Neural progenitor cell (in vitro differentiated cells): Measurements from ENCODE around the gene KRTAP10-2. TPM values are rescaled to one million over a fixed set of nuclear protein-coding genes. Genes with fewer than 3 reads are reported as not detected.

Source experiments
- DNase-seq: peaks from one replicate; pipeline ENCODE4 v3.0.0-alpha.2; 2016; ENCODE audit warnings: low spot score
- H2AFZ ChIP-seq: fragments of 200-600 bp; sonication (generic); replicated peaks from 2 replicates; pipeline ENCODE4 v1.6.1; 2016; ENCODE audit warnings: antibody characterized with exemption
- H3F3A ChIP-seq: fragments of 200-600 bp; sonication (generic); 2 replicates; pipeline ENCODE4 v1.6.1; 2016; ENCODE audit warnings: antibody characterized with exemption, low read depth
- H3K27ac ChIP-seq: fragments of 200-600 bp; sonication (generic); 2 replicates; pipeline ENCODE4 v1.5.1; 2016; ENCODE audit warnings: mild to moderate bottlenecking
- H3K27me3 ChIP-seq: fragments of 200-600 bp; sonication (generic); 2 replicates; pipeline ENCODE4 v1.6.1; 2016; ENCODE audit warnings: mild to moderate bottlenecking, moderate library complexity
- H3K36me3 ChIP-seq: fragments of 200-600 bp; sonication (generic); 2 replicates; pipeline ENCODE4 v1.5.1; 2016
- H3K4me1 ChIP-seq: fragments of 200-600 bp; sonication (generic); 2 replicates; pipeline ENCODE4 v1.6.1; 2016; ENCODE audit warnings: mixed run types
- H3K4me2 ChIP-seq: fragments of 200-600 bp; sonication (generic); 2 replicates; pipeline ENCODE4 v1.6.1; 2016
- H3K4me3 ChIP-seq: fragments of 200-600 bp; sonication (generic); 2 replicates; pipeline ENCODE4 v1.5.1; 2016
- H3K79me2 ChIP-seq: fragments of 200-600 bp; sonication (generic); 2 replicates; pipeline ENCODE4 v1.6.1; 2016; ENCODE audit warnings: low read depth
- H3K9ac ChIP-seq: fragments of 200-600 bp; sonication (generic); 2 replicates; pipeline ENCODE4 v1.6.1; 2016
- H3K9me3 ChIP-seq: fragments of 200-600 bp; sonication (generic); 2 replicates; pipeline ENCODE4 v1.5.1; 2016; ENCODE audit warnings: low read depth
- H4K20me1 ChIP-seq: fragments of 200-600 bp; sonication (generic); 2 replicates; pipeline ENCODE4 v1.6.1; 2016; ENCODE audit warnings: low read depth
- H3K27ac Mint-ChIP-seq: 3 replicates; pipeline ENCODE4 v1.8.0; 2021; ENCODE audit warnings: mixed read lengths
- H3K27me3 Mint-ChIP-seq: 2 replicates; pipeline ENCODE4 v1.8.0; 2022; ENCODE audit warnings: low read depth, mild to moderate bottlenecking, inconsistent platforms, moderate library complexity, mixed read lengths; ENCODE audit not compliant: insufficient read depth
- H3K36me3 Mint-ChIP-seq: 3 replicates; pipeline ENCODE4 v1.8.0; 2021; ENCODE audit warnings: mixed read lengths
- H3K4me1 Mint-ChIP-seq: 3 replicates; pipeline ENCODE4 v1.8.0; 2021; ENCODE audit warnings: mixed read lengths
- H3K4me3 Mint-ChIP-seq: 3 replicates; pipeline ENCODE4 v1.8.0; 2021; ENCODE audit warnings: mild to moderate bottlenecking, moderate library complexity, mixed read lengths
- H3K9me3 Mint-ChIP-seq: 3 replicates; pipeline ENCODE4 v1.8.0; 2020; ENCODE audit warnings: mixed read lengths
- EZH2 ChIP-seq: fragments of 200-600 bp; sonication (generic); IDR thresholded peaks from 2 replicates; pipeline ENCODE4 v1.6.1; 2017; ENCODE audit warnings: antibody characterized with exemption, mild to moderate bottlenecking, moderate library complexity
- EZH2phosphoT487 ChIP-seq: fragments of 200-600 bp; sonication (generic); IDR thresholded peaks from 2 replicates; pipeline ENCODE4 v1.6.1; 2017; ENCODE audit warnings: antibody characterized with exemption
- total RNA-seq: library from RNA; depleted of rRNA; stranded (reverse); fragments of >200 nt; gene quantifications from 2 replicates; pipeline ENCODE4 v1.2.3, GENCODE V29; 2015; ENCODE audit warnings: low replicate concordance
- TF ChIP-seq, protein P1 (sequence below): fragments of 200-600 bp; sonication (generic); IDR thresholded peaks from 2 replicates; pipeline ENCODE4 v1.5.1; 2017; ENCODE audit warnings: antibody characterized with exemption, mild to moderate bottlenecking

Gene KRTAP10-2
- total RNA-seq, 1 donor from 2014 or later: not detected

DNA sequence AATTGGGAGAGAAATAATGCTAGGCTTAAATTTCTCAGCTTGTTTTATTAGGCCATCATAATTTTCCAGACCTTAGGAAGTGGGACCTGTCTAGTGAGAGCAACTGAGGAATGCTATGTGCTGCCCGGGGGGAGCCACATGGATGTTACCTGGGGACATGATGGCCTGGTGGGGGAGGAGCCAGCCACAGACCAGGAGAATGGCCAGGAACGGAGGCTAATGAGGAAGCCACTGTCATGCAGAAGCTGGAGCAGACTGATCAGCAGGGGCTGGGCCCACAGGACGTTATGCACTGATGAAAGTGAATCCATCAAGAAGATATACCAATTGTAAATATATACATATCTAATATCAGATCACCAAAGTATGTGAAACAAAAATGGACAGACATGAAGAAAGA, 6.7 kb downstream of the KRTAP10-2 start:
- H3K27me3 Mint-ChIP-seq: no peaks in the 10 kb centered on the region

DNA sequence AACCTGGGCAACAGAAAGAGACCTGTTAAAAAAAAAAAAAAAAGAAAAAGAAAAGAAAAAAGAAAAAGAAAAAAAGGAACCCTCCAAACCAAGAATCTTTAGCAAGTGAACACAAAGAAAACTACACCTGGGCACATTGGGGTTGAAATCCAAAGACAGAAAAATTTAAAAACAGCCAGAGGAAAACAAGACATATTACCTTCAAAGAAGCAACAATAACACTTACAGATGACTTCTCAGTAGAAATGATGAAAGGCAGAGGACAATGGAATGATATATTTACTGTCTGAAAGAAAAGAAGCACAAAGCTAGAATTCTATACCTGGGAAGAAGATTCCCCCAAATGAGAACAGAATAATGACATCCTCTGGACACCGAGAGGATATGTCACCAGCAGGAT, 8.6 kb downstream of the KRTAP10-2 start:
- DNase-seq: no peak
- H2AFZ ChIP-seq: no peak overlapping the region
- TF ChIP-seq, protein P1, sequence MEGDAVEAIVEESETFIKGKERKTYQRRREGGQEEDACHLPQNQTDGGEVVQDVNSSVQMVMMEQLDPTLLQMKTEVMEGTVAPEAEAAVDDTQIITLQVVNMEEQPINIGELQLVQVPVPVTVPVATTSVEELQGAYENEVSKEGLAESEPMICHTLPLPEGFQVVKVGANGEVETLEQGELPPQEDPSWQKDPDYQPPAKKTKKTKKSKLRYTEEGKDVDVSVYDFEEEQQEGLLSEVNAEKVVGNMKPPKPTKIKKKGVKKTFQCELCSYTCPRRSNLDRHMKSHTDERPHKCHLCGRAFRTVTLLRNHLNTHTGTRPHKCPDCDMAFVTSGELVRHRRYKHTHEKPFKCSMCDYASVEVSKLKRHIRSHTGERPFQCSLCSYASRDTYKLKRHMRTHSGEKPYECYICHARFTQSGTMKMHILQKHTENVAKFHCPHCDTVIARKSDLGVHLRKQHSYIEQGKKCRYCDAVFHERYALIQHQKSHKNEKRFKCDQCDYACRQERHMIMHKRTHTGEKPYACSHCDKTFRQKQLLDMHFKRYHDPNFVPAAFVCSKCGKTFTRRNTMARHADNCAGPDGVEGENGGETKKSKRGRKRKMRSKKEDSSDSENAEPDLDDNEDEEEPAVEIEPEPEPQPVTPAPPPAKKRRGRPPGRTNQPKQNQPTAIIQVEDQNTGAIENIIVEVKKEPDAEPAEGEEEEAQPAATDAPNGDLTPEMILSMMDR: no peak
- TF ChIP-seq EZH2: no peak
- no peak for TF ChIP-seq EZH2phosphoT487

More for the DNA sequence above, 6.7 kb downstream of the KRTAP10-2 start:
- no peak for DNase-seq
- H3K9me3 ChIP-seq: peaks cover 15% of the 10 kb centered on the region
- no peak overlapping the region for H3K27ac Mint-ChIP-seq
- H3K4me2 ChIP-seq: no peak overlapping the region
- H3K9me3 Mint-ChIP-seq: peaks cover 23% of the 10 kb centered on the region
- peaks cover 9% of the 10 kb centered on the region for H3F3A ChIP-seq
- H3K4me1 Mint-ChIP-seq: peaks cover 14% of the 10 kb centered on the region
- no peak overlapping the region for H3K4me3 Mint-ChIP-seq
- H3K4me1 ChIP-seq: peaks cover 15% of the 10 kb centered on the region
- TF ChIP-seq, protein P1: no peak
- TF ChIP-seq EZH2phosphoT487 (no peak), EZH2 (no peak)
- no peak overlapping the region for H3K4me3 ChIP-seq
- H3K9ac ChIP-seq: no peak overlapping the region
- H2AFZ ChIP-seq: no peak overlapping the region
- no peaks in the 10 kb centered on the region for H3K27me3 ChIP-seq
- H3K36me3 Mint-ChIP-seq: no peaks in the 10 kb centered on the region
- no peaks in the 10 kb centered on the region for H4K20me1 ChIP-seq
- H3K36me3 ChIP-seq: no peaks in the 10 kb centered on the region
- no peaks in the 10 kb centered on the region for H3K79me2 ChIP-seq
- H3K27ac ChIP-seq: no peak overlapping the region

DNA sequence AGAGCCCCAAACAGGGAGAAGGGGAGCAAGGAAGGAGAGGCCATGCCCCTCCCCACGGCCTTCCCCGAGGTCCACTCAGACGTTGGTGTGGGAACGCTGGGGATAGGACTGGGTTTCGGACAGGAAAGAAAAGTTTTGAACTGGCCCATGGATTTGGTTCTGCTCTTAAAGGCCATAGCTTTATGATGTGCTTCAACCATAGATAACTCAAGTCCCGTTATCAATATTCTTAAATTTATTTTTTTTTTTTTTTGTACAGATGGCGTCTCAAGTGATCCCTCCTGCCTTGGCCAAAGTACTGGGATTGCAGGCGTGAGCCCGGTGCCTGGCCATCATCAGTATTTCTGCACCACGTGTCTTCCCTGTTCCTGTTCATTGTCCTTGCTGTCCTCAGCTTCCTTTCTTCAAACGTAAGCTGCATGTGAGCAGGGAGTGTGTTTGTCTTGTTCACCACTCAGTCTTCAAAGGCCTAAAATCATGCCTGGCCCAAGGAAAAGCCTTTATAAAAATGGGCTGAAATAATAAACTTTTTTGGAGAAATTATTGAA, 10.5 kb downstream of the KRTAP10-2 start:
- H3K4me2 ChIP-seq: no peak overlapping the region
- TF ChIP-seq EZH2 (no peak), EZH2phosphoT487 (no peak)
- TF ChIP-seq, protein P1: no peak
- H3K9me3 ChIP-seq: peaks cover 11% of the 10 kb centered on the region
- no peak overlapping the region for H2AFZ ChIP-seq
- H3K4me3 ChIP-seq: no peak overlapping the region
- H3K27me3 ChIP-seq: no peaks in the 10 kb centered on the region
- H3K79me2 ChIP-seq: no peaks in the 10 kb centered on the region
- DNase-seq: no peak
- no peaks in the 10 kb centered on the region for H3F3A ChIP-seq
- Mint-ChIP-seq H3K4me3 (no peak overlapping the region), H3K4me1 (no peaks in the 10 kb centered on the region), H3K27me3 (no peaks in the 10 kb centered on the region), H3K9me3 (peaks cover 9% of the 10 kb centered on the region), H3K27ac (no peak overlapping the region), H3K36me3 (no peaks in the 10 kb centered on the region)
- no peaks in the 10 kb centered on the region for H4K20me1 ChIP-seq
- no peaks in the 10 kb centered on the region for H3K36me3 ChIP-seq
- H3K9ac ChIP-seq: no peak overlapping the region
- H3K27ac ChIP-seq: no peak overlapping the region
- H3K4me1 ChIP-seq: no peaks in the 10 kb centered on the region

More for the DNA sequence above, 8.6 kb downstream of the KRTAP10-2 start:
- H3K79me2 ChIP-seq: no peaks in the 10 kb centered on the region
- no peak overlapping the region for H3K9ac ChIP-seq
- H3K4me1 ChIP-seq: no peaks in the 10 kb centered on the region
- Mint-ChIP-seq H3K9me3 (peaks cover 20% of the 10 kb centered on the region), H3K27ac (no peak overlapping the region), H3K4me3 (no peak overlapping the region), H3K4me1 (no peaks in the 10 kb centered on the region), H3K27me3 (no peaks in the 10 kb centered on the region), H3K36me3 (no peaks in the 10 kb centered on the region)
- H3K27me3 ChIP-seq: no peaks in the 10 kb centered on the region
- H3K27ac ChIP-seq: no peak overlapping the region
- no peak overlapping the region for H3K4me2 ChIP-seq
- H3F3A ChIP-seq: no peaks in the 10 kb centered on the region
- no peaks in the 10 kb centered on the region for H4K20me1 ChIP-seq
- peaks cover 15% of the 10 kb centered on the region for H3K9me3 ChIP-seq
- no peaks in the 10 kb centered on the region for H3K36me3 ChIP-seq
- no peak overlapping the region for H3K4me3 ChIP-seq
